Measurements from ENCODE around the gene CDK5. TPM values are rescaled to one million over a fixed set of nuclear protein-coding genes. Genes with fewer than 3 reads are reported as not detected.

Gene CDK5
- total and polyA plus RNA-seq, 10 donors: 6.3 to 17.9 (median 9.7) TPM

- WGBS, 5 donors: 77 to 87% (median 81%) methylated on average over 15 of the region's 15 CpGs
- TF ChIP-seq CTCF (IDR thresholded peaks at IDR 0.05 in 8 of 11, conservative IDR thresholded peaks at IDR 0.05 in 3 of 11) (no peak), POLR2AphosphoS5 (IDR thresholded peaks at IDR 0.05) (peak; percentile 35 to 78 (median 58)), POLR2A (IDR thresholded peaks at IDR 0.05) (peak in 1 of 3 donors; percentile 3)
- peaks cover 31 to 77% (median 61%) of the 10 kb centered on the region in 6 donors for H3K4me1 ChIP-seq
These were observed 40.8 kb downstream of the CDK5 start for GRCh38 chr7:151016942-151017341.

DNA sequence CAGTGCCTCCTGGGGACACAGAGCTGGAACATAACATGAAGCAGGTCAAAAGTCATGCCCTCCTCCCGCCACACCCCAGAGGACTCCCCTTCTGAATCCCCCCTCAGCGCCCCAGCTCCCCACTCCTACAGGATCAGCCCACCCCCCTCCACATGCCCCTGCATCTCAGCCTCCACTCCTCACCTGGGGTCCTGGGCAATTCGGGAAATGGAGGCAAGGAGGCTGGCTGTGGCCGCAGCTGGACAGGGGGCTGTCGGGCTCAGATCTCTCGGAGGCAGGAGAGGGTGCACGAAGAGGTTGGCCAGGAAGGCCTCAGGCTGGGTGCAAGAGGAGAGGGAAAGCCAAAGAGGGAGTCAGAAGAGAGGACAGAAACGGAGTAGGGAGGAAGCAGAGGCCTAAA lies 41.2 kb downstream of the CDK5 start:
- Histone ChIP-seq H3K27ac (peak overlapping the region in 2 of 8 donors; percentile 37 to 45), H3K9me3 (no peaks in the 10 kb centered on the region), H3K4me3 (no peak overlapping the region), H3K27me3 (replicated peaks in 1 of 7) (peaks cover 0 to 63% (median 25%) of the 10 kb centered on the region in 7 donors), H3K36me3 (peaks cover 0 to 33% (median 0%) of the 10 kb centered on the region in 6 donors), H3K4me1 (peaks cover 35 to 82% (median 63%) of the 10 kb centered on the region in 6 donors)
- TF ChIP-seq CTCF (IDR thresholded peaks at IDR 0.05 in 8 of 11, conservative IDR thresholded peaks at IDR 0.05 in 3 of 11) (no peak), POLR2A (IDR thresholded peaks at IDR 0.05) (no peak), POLR2AphosphoS5 (IDR thresholded peaks at IDR 0.05) (no peak)
- intact Hi-C loops (cut with DNase I; ENCODE audit: low total_unique reads): no loop called here
- no peak for DNase-seq
- 74 to 91% (median 79%) methylated on average over 8 of the region's 8 CpGs for WGBS, 5 donors

More at GRCh38 chr7:151016942-151017341, 40.8 kb downstream of the CDK5 start:
- no peak overlapping the region for H3K4me3 ChIP-seq
- DNase-seq: no peak
- peak overlapping the region in 3 of 8 donors; percentile 14 to 45 (median 37) for H3K27ac ChIP-seq
- H3K36me3 ChIP-seq: peaks cover 0 to 30% (median 0%) of the 10 kb centered on the region in 6 donors
- H3K27me3 ChIP-seq (replicated peaks in 1 of 7): peaks cover 0 to 64% (median 25%) of the 10 kb centered on the region in 7 donors
- intact Hi-C loops (cut with DNase I; ENCODE audit: low total_unique reads): no loop called here
- no peaks in the 10 kb centered on the region for H3K9me3 ChIP-seq

GRCh38 chr7:151015967-151016366 lies 41.7 kb downstream of the CDK5 start:
- DNase-seq: no peak
- TF ChIP-seq POLR2AphosphoS5 (IDR thresholded peaks at IDR 0.05): peak; percentile 75 to 83 (median 77)
- TF ChIP-seq POLR2A (IDR thresholded peaks at IDR 0.05): no peak
- WGBS, 5 donors: 66 to 90% (median 72%) methylated on average over 5 of the region's 5 CpGs
- intact Hi-C loops (cut with DNase I; ENCODE audit: low total_unique reads): no loop called here
- H3K36me3 ChIP-seq: peaks cover 0 to 38% (median 0%) of the 10 kb centered on the region in 6 donors
- peaks cover 41 to 87% (median 68%) of the 10 kb centered on the region in 6 donors for H3K4me1 ChIP-seq
- H3K27me3 ChIP-seq (replicated peaks in 1 of 7): peaks cover 0 to 57% (median 25%) of the 10 kb centered on the region in 7 donors
- no peak overlapping the region for H3K4me3 ChIP-seq
- peak overlapping the region in 2 of 8 donors; percentile 79 to 85 for H3K27ac ChIP-seq
- no peaks in the 10 kb centered on the region for H3K9me3 ChIP-seq

DNA sequence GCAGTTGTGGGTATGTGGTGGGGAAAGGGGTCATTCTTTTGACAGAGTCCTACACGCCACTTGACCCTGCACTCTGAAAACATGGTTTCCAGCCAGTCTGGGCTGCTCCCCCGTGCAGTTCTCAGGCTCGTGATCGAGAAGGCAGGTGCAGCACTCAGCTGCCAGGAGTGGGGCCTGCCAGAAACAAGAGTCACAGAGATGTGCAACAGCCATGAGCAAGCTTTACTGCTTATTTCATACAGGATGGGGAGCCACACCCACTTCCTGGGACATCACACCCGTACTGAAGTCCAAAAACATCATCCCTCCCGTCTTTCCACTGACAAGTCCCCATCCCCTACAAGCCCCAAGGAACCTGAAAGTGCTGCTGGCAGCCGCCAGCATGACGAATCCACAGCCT lies 42.7 kb downstream of the CDK5 start:
- Histone ChIP-seq H3K4me1 (peaks cover 51 to 97% (median 78%) of the 10 kb centered on the region in 6 donors), H3K4me3 (no peak overlapping the region), H3K9me3 (no peaks in the 10 kb centered on the region), H3K27me3 (replicated peaks in 1 of 7) (peaks cover 0 to 55% (median 20%) of the 10 kb centered on the region in 7 donors), H3K27ac (peak overlapping the region in 4 of 8 donors; percentile 9 to 85 (median 78)), H3K36me3 (peaks cover 0 to 41% (median 0%) of the 10 kb centered on the region in 6 donors)
- TF ChIP-seq CTCF (IDR thresholded peaks at IDR 0.05 in 8 of 11, conservative IDR thresholded peaks at IDR 0.05 in 3 of 11) (no peak), POLR2AphosphoS5 (IDR thresholded peaks at IDR 0.05) (peak in 1 of 3 donors; percentile 24), POLR2A (IDR thresholded peaks at IDR 0.05) (no peak)
- intact Hi-C loops (cut with DNase I; ENCODE audit: low total_unique reads): no loop called here
- WGBS, 5 donors: 53 to 73% (median 69%) methylated on average over 8 of the region's 8 CpGs
- no peak for DNase-seq

Measured in spleen (tissue), 11 donors.